Activated CD4-positive, alpha-beta memory T cell treated with anti-CD3 and anti-CD28 coated beads, Interleukin-2, amount 10 ng/mL, durations not matched to agents 7 days and 5 days (primary cell): ENCODE results near the gene MGST3. TPM values are rescaled to one million over a fixed set of nuclear protein-coding genes. Genes with fewer than 3 reads are reported as not detected.
"Not testable (repeated sequence)": the region's sequence is repeated elsewhere in the genome, so short reads cannot be mapped to it uniquely, and the experiment has no call there.

ENCODE experiments used
- CTCF ChIA-PET: fragments of 350-600 bp; sonication (Branson Sonifier 250); formaldehyde crosslinking; loops from one replicate; lab custom pipeline; 2021; ENCODE audit warnings: antibody characterized with exemption, inconsistent platforms; lab: Charles Lee
- POLR2A ChIA-PET: fragments of 350-600 bp; sonication (Branson Sonifier 250); formaldehyde crosslinking; loops from one replicate; lab custom pipeline; 2021; ENCODE audit warnings: antibody characterized with exemption; lab: Charles Lee
- DNase-seq: peaks from one replicate; pipeline ENCODE4 v3.0.0-alpha.2; 2020
- H3K27ac Mint-ChIP-seq: one replicate; pipeline ENCODE4 v1.8.0; 2021; ENCODE audit warnings: mild to moderate bottlenecking, mixed read lengths
- H3K27me3 Mint-ChIP-seq: one replicate; pipeline ENCODE4 v1.8.0; 2021; ENCODE audit warnings: mixed read lengths
- H3K36me3 Mint-ChIP-seq: one replicate; pipeline ENCODE4 v1.8.0; 2021; ENCODE audit warnings: low read depth, mixed read lengths
- H3K4me1 Mint-ChIP-seq: one replicate; pipeline ENCODE4 v1.8.0; 2021; ENCODE audit warnings: mixed read lengths
- H3K4me3 Mint-ChIP-seq: one replicate; pipeline ENCODE4 v1.8.0; 2021; ENCODE audit warnings: mild to moderate bottlenecking, mixed read lengths
- H3K9me3 Mint-ChIP-seq: one replicate; pipeline ENCODE4 v1.8.0; 2021; ENCODE audit warnings: mixed read lengths
- total RNA-seq, 2 experiments: library from RNA; stranded (reverse); gene quantifications; one replicate each; pipeline ENCODE4 v1.2.3, GENCODE V29; 2021

MGST3 gene
- total RNA-seq, result 10 to 100 TPM; 63.4 to 70.3 TPM

DNA sequence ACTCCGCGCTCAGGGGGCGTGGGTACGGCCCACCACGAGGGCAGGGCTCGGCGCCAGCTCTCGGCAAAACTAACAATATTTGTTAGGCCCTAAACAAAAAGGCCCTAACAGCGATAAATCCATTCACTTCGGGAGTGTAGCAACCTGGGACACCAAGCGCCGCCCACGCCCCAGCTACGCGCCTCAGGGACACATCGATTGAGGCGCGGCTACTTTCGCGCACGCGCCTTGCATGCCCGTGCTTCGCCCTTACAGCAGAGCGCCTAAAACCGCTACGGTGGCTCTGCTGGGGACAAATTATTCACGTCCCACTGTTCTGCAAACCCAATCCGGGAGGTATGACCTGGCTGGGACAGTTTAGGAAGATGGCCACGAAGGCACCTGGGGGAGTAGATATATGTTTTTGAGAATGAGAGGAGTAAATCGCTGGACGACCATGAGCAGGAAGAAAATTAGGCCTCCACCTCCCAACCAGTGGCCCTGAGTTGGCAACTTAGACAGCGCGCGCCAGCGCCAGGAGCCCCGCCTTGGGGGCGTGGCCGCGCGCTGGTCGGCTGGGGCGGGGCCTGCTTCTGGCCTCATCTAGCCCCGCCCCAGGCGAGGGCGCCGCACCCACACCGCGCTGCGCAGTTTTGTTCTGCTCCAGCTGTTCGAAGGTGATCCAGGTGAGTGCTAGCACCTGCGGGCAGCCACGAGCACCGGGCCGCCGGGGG is at the start of gene MGST3:
Gene MGST3 (plus strand): TSS at position 606 of the 713 bp plus-strand sequence. CDS start 18,614 bp downstream, outside the sequence.
- peaks cover 6% of the 10 kb centered on the region for H3K36me3 Mint-ChIP-seq
- CTCF ChIA-PET, result interaction anchor here (0.5 to 1.2 kb wide), 5 partner anchors 30 to 74 kb away, joined by 3 to 7 read pairs (median 4); partner anchors contain the start of gene ALDH9A1
- peak within 1 kb of the TSS; percentile 56 for H3K27ac Mint-ChIP-seq
- H3K4me3 Mint-ChIP-seq, result no peak within 1 kb of the TSS
- DNase-seq, result peak; percentile 93
- POLR2A ChIA-PET, result interaction anchor here (0.6 to 2.9 kb wide), 9 partner anchors 9 to 138 kb away, joined by 3 to 19 read pairs (median 6); partner anchors contain the start of genes ALDH9A1 and TMCO1
- no peaks in the 10 kb centered on the region for H3K9me3 Mint-ChIP-seq
- peaks cover 10% of the 10 kb centered on the region for H3K27me3 Mint-ChIP-seq
- peaks cover 16% of the 10 kb centered on the region for H3K4me1 Mint-ChIP-seq

DNA sequence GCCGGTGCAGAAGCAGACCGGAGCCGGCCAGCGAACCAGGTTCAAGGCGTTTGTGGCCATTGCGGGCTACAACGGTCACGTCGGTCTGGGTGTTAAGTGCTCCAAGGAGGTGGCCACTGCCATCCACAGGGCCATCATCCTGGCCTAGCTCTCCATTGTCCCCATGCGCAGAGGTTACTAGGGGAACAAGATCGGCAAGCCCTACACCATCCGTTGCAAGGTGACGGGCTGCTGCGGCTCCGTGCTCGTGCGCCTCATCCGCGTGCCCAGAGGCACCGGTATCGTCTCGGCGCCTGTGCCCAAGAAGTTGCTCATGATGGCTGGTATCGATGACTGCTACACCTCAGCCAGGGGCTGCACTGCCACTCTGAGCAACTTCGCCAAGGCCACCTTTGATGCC is 49.1 kb upstream of the MGST3 start:
- POLR2A ChIA-PET, result no interaction called here
- Mint-ChIP-seq H3K27me3 (peaks cover 29% of the 10 kb centered on the region), H3K9me3 (no peaks in the 10 kb centered on the region), H3K36me3 (no peaks in the 10 kb centered on the region), H3K27ac (no peak overlapping the region), H3K4me1 (no peaks in the 10 kb centered on the region), H3K4me3 (no peak overlapping the region)
- DNase-seq, result no peak
- CTCF ChIA-PET, result no interaction called here

DNA sequence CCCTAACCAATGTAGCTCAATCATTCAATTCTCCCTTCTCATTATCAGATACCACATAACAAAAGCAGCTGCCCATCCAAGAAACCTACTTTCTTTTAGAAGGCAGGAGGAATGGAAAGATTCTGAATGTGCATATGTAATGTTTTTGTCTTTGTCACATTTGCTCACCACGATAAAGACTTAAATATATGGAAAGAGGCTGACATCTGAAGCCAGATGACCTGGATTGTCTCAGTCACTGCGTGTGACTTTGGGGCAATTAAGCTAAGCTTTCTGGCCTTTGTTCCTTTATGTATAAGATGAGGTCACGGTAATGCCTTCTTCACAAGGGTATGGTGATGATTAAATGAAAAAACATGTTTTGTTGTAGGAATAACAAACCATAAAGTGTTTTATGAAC is 44.6 kb upstream of the MGST3 start:
- H3K27me3 Mint-ChIP-seq, result peaks cover 56% of the 10 kb centered on the region
- POLR2A ChIA-PET, result interaction anchor here (0.9 kb wide), 1 partner anchor 181 kb away, joined by 3 read pairs; no protein-coding TSS in a partner anchor
- H3K36me3 Mint-ChIP-seq, result no peaks in the 10 kb centered on the region

DNA sequence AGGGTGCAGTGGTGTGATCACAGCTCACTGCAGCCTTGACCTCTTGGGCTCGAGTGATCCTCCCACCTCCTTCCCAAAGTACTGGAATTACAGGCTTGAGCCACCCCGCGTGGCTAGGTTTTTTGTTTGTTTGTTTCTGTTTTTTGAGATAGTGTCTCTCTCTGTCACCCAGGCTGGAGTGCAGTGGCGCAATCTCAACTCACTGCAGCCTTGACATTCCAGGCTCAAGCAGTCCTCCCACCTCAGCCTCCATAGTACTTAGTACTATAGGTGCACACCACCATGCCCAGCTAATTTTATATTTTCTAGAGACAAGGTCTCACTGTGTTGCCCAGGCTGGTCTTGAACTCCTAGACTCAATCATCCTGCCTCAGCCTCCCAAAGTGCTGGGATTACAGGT is 39.6 kb upstream of the MGST3 start:
- H3K27ac Mint-ChIP-seq, DNase-seq, H3K4me3 Mint-ChIP-seq, H3K4me1 Mint-ChIP-seq, H3K36me3 Mint-ChIP-seq, H3K9me3 Mint-ChIP-seq: not testable (repeated sequence)
- CTCF ChIA-PET, result interaction anchor here (0.7 to 4.6 kb wide), 10 partner anchors 7 to 341 kb away, joined by 3 to 96 read pairs (median 8); no protein-coding TSS in a partner anchor
- H3K27me3 Mint-ChIP-seq, result peaks cover 70% of the 10 kb centered on the region
- POLR2A ChIA-PET, result interaction anchor here (2.6 kb wide), 1 partner anchor 199 kb away, joined by 12 read pairs; no protein-coding TSS in a partner anchor

More for the DNA sequence above, 44.6 kb upstream of the MGST3 start:
- H3K4me3 Mint-ChIP-seq, result no peak overlapping the region
- CTCF ChIA-PET, result interaction anchor here (1.2 to 1.6 kb wide), 3 partner anchors 181 to 194 kb away, joined by 3 to 4 read pairs (median 3); no protein-coding TSS in a partner anchor
- no peak for DNase-seq
- no peaks in the 10 kb centered on the region for H3K9me3 Mint-ChIP-seq
- no peak overlapping the region for H3K27ac Mint-ChIP-seq
- no peaks in the 10 kb centered on the region for H3K4me1 Mint-ChIP-seq

DNA sequence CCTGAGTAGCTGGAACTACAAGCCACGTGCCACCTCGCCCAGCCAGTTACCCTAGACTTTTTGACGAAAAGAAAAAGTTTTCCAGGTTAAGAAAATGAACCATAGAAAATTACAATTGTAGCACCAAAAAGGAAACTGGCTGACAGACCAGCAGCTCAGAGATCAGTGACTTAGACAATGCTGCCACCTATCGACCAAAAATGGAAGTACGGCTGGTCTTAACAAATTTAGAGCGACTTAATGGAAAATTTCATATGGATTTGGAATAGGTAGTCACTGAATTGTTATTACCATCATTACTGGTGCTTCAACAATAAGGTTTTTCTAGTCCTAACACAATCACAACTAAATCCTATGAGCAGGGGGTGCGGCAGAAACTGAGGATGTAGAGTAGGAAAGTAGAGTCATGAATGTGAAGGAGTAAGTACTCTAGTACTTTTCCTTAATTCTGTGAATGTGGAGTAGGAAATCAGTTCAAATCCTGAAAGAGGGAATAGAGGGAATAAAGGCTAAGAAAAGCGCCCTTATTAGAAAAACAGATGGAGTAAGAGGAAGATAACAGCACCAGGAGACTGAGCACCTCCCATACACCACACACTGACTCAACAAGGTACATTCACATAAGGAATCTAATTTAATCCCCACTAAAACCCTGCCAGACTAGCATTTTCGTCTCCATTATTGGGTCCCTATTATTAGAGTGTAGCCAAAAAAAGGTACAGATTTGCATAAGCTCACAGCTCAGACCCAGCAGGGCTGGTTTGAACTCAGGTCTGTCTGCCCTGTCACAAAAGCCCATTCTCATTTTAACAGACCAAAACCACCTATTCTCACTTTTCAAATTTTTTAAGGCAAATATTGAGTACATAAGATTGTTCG is 37.9 kb upstream of the MGST3 start:
- ChIA-PET POLR2A (interaction anchor here (1.0 to 2.6 kb wide), 3 partner anchors 25 to 200 kb away, joined by 3 to 12 read pairs (median 3); no protein-coding TSS in a partner anchor), CTCF (interaction anchor here (1.0 to 4.6 kb wide), 18 partner anchors 9 to 335 kb away, joined by 3 to 96 read pairs (median 6); no protein-coding TSS in a partner anchor)
- peak; percentile 78 for DNase-seq
- no peaks in the 10 kb centered on the region for H3K36me3 Mint-ChIP-seq
- peaks cover 22% of the 10 kb centered on the region for H3K4me1 Mint-ChIP-seq
- H3K27me3 Mint-ChIP-seq, result peaks cover 67% of the 10 kb centered on the region
- H3K27ac Mint-ChIP-seq, result no peak overlapping the region
- H3K9me3 Mint-ChIP-seq, result no peaks in the 10 kb centered on the region
- H3K4me3 Mint-ChIP-seq, result no peak overlapping the region

DNA sequence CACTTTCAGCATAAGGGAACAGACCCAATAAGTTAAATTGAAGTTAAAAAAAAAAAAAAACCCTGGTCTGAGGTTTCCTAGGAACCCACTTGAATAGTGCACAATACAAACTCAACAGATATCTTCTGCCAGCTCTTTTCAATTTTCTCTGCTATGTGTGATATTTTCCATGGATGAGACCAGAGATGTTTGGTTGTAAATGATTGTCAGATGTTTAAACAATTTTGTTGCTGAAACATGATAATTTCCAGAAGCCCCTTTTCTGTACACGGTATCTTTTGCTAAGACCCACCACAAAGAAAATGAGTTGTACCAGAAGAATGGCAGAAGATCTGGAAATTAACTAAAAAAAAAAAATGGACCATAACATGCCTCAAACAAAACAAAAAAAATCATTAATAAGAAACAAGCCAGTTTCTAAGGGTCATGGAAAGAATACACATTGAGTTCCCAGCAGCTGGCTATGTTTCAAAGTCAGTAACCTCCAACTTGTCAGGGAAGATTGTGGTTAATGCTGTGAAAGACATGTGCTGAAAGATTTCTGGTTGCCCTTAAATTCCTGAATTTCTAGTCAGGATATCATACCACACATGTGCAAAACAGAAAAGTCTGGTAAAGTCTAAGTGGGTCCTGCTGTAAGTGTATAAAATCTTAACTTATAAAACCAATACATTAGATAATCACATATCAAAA is 35.6 kb upstream of the MGST3 start:
- ChIA-PET POLR2A (no interaction called here), CTCF (interaction anchor here (1.6 to 8.6 kb wide), 2 partner anchors 201 to 319 kb away, joined by 3 to 86 read pairs; no protein-coding TSS in a partner anchor)
- Mint-ChIP-seq H3K36me3 (no peaks in the 10 kb centered on the region), H3K27ac (no peak overlapping the region), H3K27me3 (peaks cover 50% of the 10 kb centered on the region), H3K9me3 (no peaks in the 10 kb centered on the region), H3K4me1 (peaks cover 37% of the 10 kb centered on the region), H3K4me3 (no peak overlapping the region)
- DNase-seq, result no peak

DNA sequence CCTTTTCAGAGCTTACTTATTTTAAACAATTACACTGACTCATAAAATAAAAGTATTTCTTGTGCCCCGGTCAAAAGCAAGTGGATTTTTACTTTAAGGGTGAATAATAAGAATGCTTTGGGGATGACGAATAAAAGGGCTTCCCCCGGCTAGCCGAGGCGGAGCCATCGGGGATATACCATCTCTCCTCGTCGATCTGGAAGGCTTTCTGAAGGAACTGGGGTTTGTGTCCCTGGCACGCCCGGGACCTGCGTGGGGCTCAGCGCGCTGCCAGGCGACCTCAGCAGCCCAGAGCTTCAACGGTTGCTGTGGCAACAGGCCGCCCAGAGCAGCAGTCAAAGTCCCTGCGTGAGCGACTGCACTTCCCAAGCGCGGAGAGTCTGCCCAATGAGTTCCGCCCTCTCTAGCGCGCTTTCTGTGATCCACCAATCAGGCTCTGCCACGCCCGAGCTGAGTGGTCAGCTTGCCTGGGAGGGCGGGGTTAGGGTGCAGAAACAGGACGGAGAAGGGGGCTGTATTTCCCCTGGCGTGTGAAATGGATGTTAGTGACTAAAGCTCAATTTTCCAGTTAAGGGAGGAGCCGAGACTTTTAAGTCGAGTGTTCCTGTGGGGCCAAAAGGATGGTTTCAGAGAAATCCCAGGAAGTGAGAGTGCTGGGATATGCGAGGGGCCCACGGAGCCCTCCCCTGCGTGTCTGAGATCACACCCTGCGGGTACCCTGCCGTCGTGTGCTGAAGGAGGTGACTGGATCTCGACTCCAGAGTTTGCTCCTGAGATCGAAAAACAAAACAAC is 33.0 kb upstream of the MGST3 start:
- POLR2A ChIA-PET, result interaction anchor here (1.0 to 1.5 kb wide), 8 partner anchors 49 to 205 kb away, joined by 3 to 16 read pairs (median 4); partner anchors contain the start of genes ALDH9A1 and TMCO1
- H3K4me3 Mint-ChIP-seq, result peak overlapping the region; percentile 85

DNA sequence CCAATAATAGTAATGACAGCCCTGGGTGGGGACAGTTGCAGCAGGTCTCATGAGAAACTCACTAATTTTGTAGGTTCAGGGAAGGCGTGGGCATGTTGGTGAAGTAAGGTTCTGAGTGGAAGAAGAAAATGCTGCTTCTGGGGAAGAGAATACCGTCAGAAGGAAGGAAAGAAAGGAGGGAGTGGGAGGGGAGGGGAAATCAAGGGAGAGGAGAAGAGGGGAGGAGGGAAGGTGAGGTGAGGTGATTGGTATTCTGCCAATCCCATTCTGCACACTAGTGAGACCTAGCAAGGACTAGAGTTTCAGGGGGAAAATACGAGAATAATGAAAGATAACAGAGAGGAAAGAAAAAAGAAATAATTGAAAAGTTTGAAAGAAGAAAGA is 32.4 kb upstream of the MGST3 start:
- ChIA-PET CTCF (interaction anchor here (0.5 to 8.6 kb wide), 13 partner anchors 20 to 330 kb away, joined by 3 to 86 read pairs (median 4); partner anchors contain the start of genes ALDH9A1, MGST3 and TMCO1), POLR2A (interaction anchor here (1.0 to 2.0 kb wide), 7 partner anchors 32 to 205 kb away, joined by 3 to 16 read pairs (median 4); partner anchors contain the start of genes ALDH9A1, MGST3 and TMCO1)
- peak overlapping the region; percentile 76 for H3K27ac Mint-ChIP-seq
- H3K4me3 Mint-ChIP-seq, result peak overlapping the region; percentile 85
- DNase-seq, result no peak
- no peaks in the 10 kb centered on the region for H3K36me3 Mint-ChIP-seq
- peaks cover 33% of the 10 kb centered on the region for H3K4me1 Mint-ChIP-seq
- peaks cover 27% of the 10 kb centered on the region for H3K27me3 Mint-ChIP-seq
- no peaks in the 10 kb centered on the region for H3K9me3 Mint-ChIP-seq

More for the DNA sequence above, 33.0 kb upstream of the MGST3 start:
- Mint-ChIP-seq H3K27me3 (peaks cover 33% of the 10 kb centered on the region), H3K36me3 (no peaks in the 10 kb centered on the region), H3K9me3 (no peaks in the 10 kb centered on the region), H3K27ac (peak overlapping the region; percentile 76), H3K4me1 (peaks cover 34% of the 10 kb centered on the region)
- peak; percentile 95 for DNase-seq
- CTCF ChIA-PET, result interaction anchor here (0.5 to 8.6 kb wide), 12 partner anchors 100 to 340 kb away, joined by 3 to 86 read pairs (median 4); partner anchors contain the start of genes ALDH9A1 and TMCO1

DNA sequence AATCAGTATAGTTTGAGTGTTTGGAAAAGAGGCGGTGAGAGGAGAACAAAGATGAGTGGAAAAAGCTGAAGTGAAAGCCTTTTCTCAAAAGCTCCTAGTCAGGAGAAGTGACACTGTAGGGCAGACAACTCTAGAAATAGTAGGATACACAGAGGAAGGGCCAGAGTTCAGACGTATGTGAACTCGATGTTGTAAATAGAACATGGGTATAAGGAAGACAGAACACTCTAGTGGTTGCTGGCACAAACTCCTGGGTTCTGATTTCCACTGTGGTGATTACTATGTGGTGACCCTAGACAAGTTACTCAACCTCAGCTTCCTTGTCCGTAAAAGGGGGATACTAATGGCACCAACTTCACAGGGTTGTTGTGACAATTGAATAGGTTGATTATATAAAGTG is 30.2 kb upstream of the MGST3 start:
- ChIA-PET CTCF (interaction anchor here (0.6 to 8.6 kb wide), 27 partner anchors 10 to 324 kb away, joined by 3 to 86 read pairs (median 5); partner anchors contain the start of genes ALDH9A1, MGST3 and TMCO1), POLR2A (interaction anchor here (1.0 to 2.0 kb wide), 2 partner anchors 29 to 97 kb away, joined by 5 to 6 read pairs; partner anchors contain the start of genes ALDH9A1 and MGST3)
- H3K27ac Mint-ChIP-seq, result no peak overlapping the region
- no peaks in the 10 kb centered on the region for H3K9me3 Mint-ChIP-seq
- H3K4me1 Mint-ChIP-seq, result peaks cover 33% of the 10 kb centered on the region
- H3K36me3 Mint-ChIP-seq, result no peaks in the 10 kb centered on the region
- no peak for DNase-seq
- peaks cover 12% of the 10 kb centered on the region for H3K27me3 Mint-ChIP-seq
- no peak overlapping the region for H3K4me3 Mint-ChIP-seq

DNA sequence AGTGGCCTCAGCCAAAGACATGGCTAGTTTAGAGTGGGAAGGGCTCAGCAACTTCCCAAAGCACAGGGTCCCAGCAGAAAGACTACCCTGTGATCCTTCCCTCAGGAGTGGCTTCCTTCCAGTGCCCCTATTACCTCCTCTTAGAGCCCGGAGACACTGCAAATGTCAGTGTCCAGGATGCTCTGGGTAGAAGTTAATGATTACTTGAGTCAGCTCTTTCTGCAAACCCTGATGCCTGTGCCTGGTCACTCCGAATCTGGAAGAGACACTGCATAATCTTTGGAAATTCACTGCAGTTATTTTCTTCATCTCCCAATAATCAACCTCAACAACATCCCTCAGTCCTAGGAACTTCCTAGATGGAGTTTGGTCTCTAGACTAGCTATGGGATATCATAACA is 27.2 kb upstream of the MGST3 start:
- ChIA-PET POLR2A (interaction anchor here (1.0 kb wide), 1 partner anchor 94 kb away, joined by 3 read pairs; no protein-coding TSS in a partner anchor), CTCF (interaction anchor here (0.6 to 8.1 kb wide), 3 partner anchors 94 to 310 kb away, joined by 3 to 85 read pairs (median 7); partner anchors contain the start of gene ALDH9A1)
- no peaks in the 10 kb centered on the region for H3K9me3 Mint-ChIP-seq
- no peaks in the 10 kb centered on the region for H3K36me3 Mint-ChIP-seq
- H3K4me3 Mint-ChIP-seq, result no peak overlapping the region
- H3K27me3 Mint-ChIP-seq, result peaks cover 5% of the 10 kb centered on the region
- DNase-seq, result no peak
- no peak overlapping the region for H3K27ac Mint-ChIP-seq
- H3K4me1 Mint-ChIP-seq, result peaks cover 14% of the 10 kb centered on the region

DNA sequence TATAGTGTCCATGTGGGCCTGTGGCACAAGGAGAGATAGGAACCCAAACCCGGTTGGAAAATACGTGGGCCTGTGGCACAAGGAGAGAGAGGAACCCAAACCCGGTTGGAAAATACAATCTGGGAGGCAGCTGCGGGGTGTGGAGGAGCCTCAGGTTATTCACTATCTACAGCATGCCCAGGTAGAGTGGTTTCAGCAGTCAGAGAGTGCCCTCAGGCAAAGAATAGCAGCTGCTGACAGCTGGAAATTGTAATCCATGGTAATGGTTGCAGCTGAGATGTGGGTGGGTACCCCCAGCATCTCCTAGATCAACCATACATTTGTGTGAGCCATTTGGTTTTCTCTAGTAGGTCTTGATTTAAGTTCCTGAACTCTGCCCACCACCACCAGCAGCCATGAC is 25.8 kb upstream of the MGST3 start:
- H3K36me3 Mint-ChIP-seq, result no peaks in the 10 kb centered on the region
- DNase-seq, result no peak
- peaks cover 6% of the 10 kb centered on the region for H3K4me1 Mint-ChIP-seq
- peaks cover 7% of the 10 kb centered on the region for H3K27me3 Mint-ChIP-seq
- ChIA-PET CTCF (interaction anchor here (2.0 to 8.1 kb wide), 2 partner anchors 309 kb away, joined by 5 to 85 read pairs; no protein-coding TSS in a partner anchor), POLR2A (no interaction called here)
- no peak overlapping the region for H3K27ac Mint-ChIP-seq
- H3K4me3 Mint-ChIP-seq, result no peak overlapping the region
- H3K9me3 Mint-ChIP-seq, result no peaks in the 10 kb centered on the region
